A549 (cell line): ENCODE measurements around the gene EFS. TPM values are rescaled to one million over a fixed set of nuclear protein-coding genes. Genes with fewer than 3 reads are reported as not detected.

ENCODE experiments used
- ATAC-seq, 2 experiments: fragments of 200-7000 bp in 1 of 2; fragments of >200 bp in 1 of 2; cut with Nextera tagmentation in 1 of 2; cut with Tn5 transposase in 1 of 2; 3 replicates each; pipeline versions ENCODE4 v1.8.0 to v1.9.1; 2018 to 2020; ENCODE audit warnings: mild to moderate bottlenecking in 1 of 2, moderate library complexity in 1 of 2
- CTCF ChIA-PET: fragments of 300-600 bp; sonication (Branson Sonifier 250); formaldehyde crosslinking; extraction: SDS; loops from one replicate; lab custom pipeline; 2021; ENCODE audit warnings: antibody characterized with exemption, inconsistent platforms; lab: Yijun Ruan, JAX
- POLR2A ChIA-PET: fragments of 350-600 bp; formaldehyde crosslinking; extraction: SDS; loops from one replicate; lab custom pipeline; 2021; ENCODE audit warnings: antibody characterized with exemption, inconsistent platforms; lab: Yijun Ruan, JAX
- DNase-seq, 2 experiments: peaks; one replicate each; pipeline versions ENCODE4 v3.0.0 to v3.0.0-alpha.2; 2011 to 2016; ENCODE audit warnings: low read depth in 1 of 2, low spot score in 1 of 2
- FAIRE-seq: peaks from 2 replicates; lab custom pipeline; 2011; peaks lifted over from hg19 to GRCh38; lab: Jason Lieb, UNC
- H3K27ac ChIP-seq, 2 experiments: fragments of >200 bp; sonication (Bioruptor Twin); formaldehyde crosslinking; 3 replicates each; pipeline ENCODE4 v1.5.1; 2016 to 2017
- H3K4me1 ChIP-seq: fragments of >200 bp; sonication (Bioruptor Twin); formaldehyde crosslinking; 3 replicates; pipeline ENCODE4 v1.6.1; 2016
- H3K4me2 ChIP-seq: fragments of >200 bp; sonication (Bioruptor Twin); formaldehyde crosslinking; 3 replicates; pipeline ENCODE4 v1.6.1; 2016
- H3K4me3 ChIP-seq: fragments of >200 bp; sonication (Bioruptor Twin); formaldehyde crosslinking; 3 replicates; pipeline ENCODE4 v1.5.1; 2016
- H3K9me3 ChIP-seq: fragments of >200 bp; sonication (Bioruptor Twin); formaldehyde crosslinking; 3 replicates; pipeline ENCODE4 v1.6.1; 2016
- CBX2 ChIP-seq: fragments of 200-600 bp; sonication (generic); IDR thresholded peaks from 2 replicates; pipeline ENCODE4 v1.6.1; 2016; ENCODE audit warnings: low read depth, mild to moderate bottlenecking, borderline replicate concordance
- CEBPB ChIP-seq, 2 experiments: fragments of >200 bp in 1 of 2; sonication (Bioruptor Twin) in 1 of 2; formaldehyde crosslinking in 1 of 2; IDR thresholded peaks; 2 replicates each; pipeline ENCODE4 v1.6.1; 2012 to 2016
- CHD2 ChIP-seq: fragments of 150-350 bp; IDR thresholded peaks from 2 replicates; pipeline ENCODE4 v1.6.1; 2014; ENCODE audit warnings: low read length; ENCODE audit not compliant: partially characterized antibody
- CTCF ChIP-seq: fragments of >200 bp; sonication (Bioruptor Twin); formaldehyde crosslinking; IDR thresholded peaks from 3 replicates; pipeline ENCODE4 v1.5.1; 2016
- E2F6 ChIP-seq: IDR thresholded peaks from 2 replicates; pipeline ENCODE4 v1.6.1; 2012; ENCODE audit warnings: low read depth, borderline replicate concordance
- FOSB ChIP-seq: fragments of 250-450 bp; sonication (Bioruptor Pico); IDR thresholded peaks from 2 replicates; pipeline ENCODE4 v1.5.0; 2020; ENCODE audit warnings: mild to moderate bottlenecking, moderate library complexity
- FOSL2 ChIP-seq, 2 experiments: fragments of 450-650 bp in 1 of 2; fragments of >200 bp in 1 of 2; sonication (Bioruptor Twin) in 1 of 2; formaldehyde crosslinking; IDR thresholded peaks; 2 replicates each; pipeline versions ENCODE4 v1.5.0 to v1.6.1; 2016 to 2020; ENCODE audit warnings: mild to moderate bottlenecking in 1 of 2, moderate library complexity in 1 of 2
- HEYL ChIP-seq: fragments of 250-450 bp; sonication (Bioruptor Pico); IDR thresholded peaks from 2 replicates; pipeline ENCODE4 v1.8.0; 2021; ENCODE audit warnings: mild to moderate bottlenecking, moderate library complexity
- JUN ChIP-seq, 2 experiments: fragments of >200 bp; sonication (Bioruptor Twin); formaldehyde crosslinking; IDR thresholded peaks; 2 replicates in 1 of 2; 3 replicates in 1 of 2; pipeline ENCODE4 v1.6.1; 2016 to 2017
- KDM5A ChIP-seq: fragments of 200-600 bp; sonication (generic); IDR thresholded peaks from 2 replicates; pipeline ENCODE4 v1.6.1; 2016; ENCODE audit warnings: antibody characterized with exemption, mild to moderate bottlenecking
- MAX ChIP-seq: IDR thresholded peaks from 2 replicates; pipeline ENCODE4 v1.6.1; 2012
- MAZ ChIP-seq: fragments of 150-350 bp; IDR thresholded peaks from 2 replicates; pipeline ENCODE4 v1.6.1; 2014; ENCODE audit warnings: antibody characterized with exemption, low read depth, low read length, borderline replicate concordance
- NR3C1 ChIP-seq: fragments of >200 bp; sonication (Bioruptor Twin); formaldehyde crosslinking; IDR thresholded peaks from 3 replicates; pipeline ENCODE4 v1.6.1; 2017
- REST ChIP-seq: fragments of 200-600 bp; sonication (generic); IDR thresholded peaks from 2 replicates; pipeline ENCODE4 v1.6.1; 2016; ENCODE audit warnings: antibody characterized with exemption, mild to moderate bottlenecking, moderate library complexity
- RNF2 ChIP-seq: fragments of 200-600 bp; sonication (generic); IDR thresholded peaks from 2 replicates; pipeline ENCODE4 v1.6.1; 2016; ENCODE audit warnings: low read depth, mild to moderate bottlenecking, antibody characterized with exemption, moderate library complexity, borderline replicate concordance
- SREBF2 ChIP-seq: fragments of 450-650 bp; IDR thresholded peaks from 2 replicates; pipeline ENCODE4 v1.6.1; 2014; ENCODE audit warnings: mild to moderate bottlenecking, moderate library complexity
- TFCP2L1 ChIP-seq: fragments of 250-450 bp; sonication (Bioruptor Pico); IDR thresholded peaks from 2 replicates; pipeline ENCODE4 v1.5.0; 2021; ENCODE audit warnings: mild to moderate bottlenecking
- ZNF302 ChIP-seq: fragments of 250-450 bp; sonication (Bioruptor Pico); IDR thresholded peaks from 2 replicates; pipeline ENCODE4 v1.9.0; 2021; ENCODE audit warnings: inconsistent platforms, mild to moderate bottlenecking, moderate library complexity
- ZSCAN20 ChIP-seq: fragments of 250-450 bp; sonication (Bioruptor Pico); IDR thresholded peaks from 2 replicates; pipeline ENCODE4 v1.8.0; 2022; ENCODE audit warnings: mild to moderate bottlenecking, moderate library complexity
- WGBS: methylation state at CpG from one replicate; pipeline ENCODE4 v1.1.6; 2017; ENCODE audit errors: missing lambda C conversion rate; 5-methylcytosine and 5-hydroxymethylcytosine counted together
- polyA plus RNA-seq, 4 experiments: library from polyadenylated mRNA; depleted of rRNA in 3 of 4; stranded (reverse); fragments of >200 nt; fragmentation: RNase III in 1 of 4; extraction: RNeasy Plus Mini Kit Qiagen cat#74134 plus additional on column Dnase treatment in 1 of 4; gene quantifications; 2 replicates in 3 of 4; 3 replicates in 1 of 4; pipeline ENCODE4 v1.2.3, GENCODE V29; 2011 to 2017
- TF ChIP-seq, protein P1 (sequence below): fragments of 150-350 bp; IDR thresholded peaks from 2 replicates; pipeline ENCODE4 v1.6.1; 2014; ENCODE audit warnings: low read depth, mild to moderate bottlenecking, low read length

EFS gene
- polyA plus RNA-seq, 2 of the 4 experiments (the other 2 are of a cell fraction): not detected

GRCh38 chr14:23406725-23407355, 41.9 kb upstream of the EFS start:
- ATAC-seq (no peak), DNase-seq (no peak), FAIRE-seq (no peak)
- H3K4me3 ChIP-seq: no peak overlapping the region
- H3K27ac ChIP-seq: no peak overlapping the region
- ChIA-PET CTCF (interaction anchor here (0.7 kb wide), 1 partner anchor 11 kb away, joined by 3 read pairs; no protein-coding TSS in a partner anchor), POLR2A (no interaction called here)
- 44% methylated on average over 14 of the region's 15 CpGs for WGBS
- no peak overlapping the region for H3K4me2 ChIP-seq
- no peaks in the 10 kb centered on the region for H3K4me1 ChIP-seq
- TF ChIP-seq MAZ: no peak
- no peak for TF ChIP-seq SREBF2
- TF ChIP-seq CHD2: no peak
- no peak for TF ChIP-seq TFCP2L1 (CRISPR knock-in tag)
- TF ChIP-seq KDM5A: no peak
- TF ChIP-seq CEBPB (IDR thresholded peaks at IDR 0.05): no peak
- no peak for TF ChIP-seq ZSCAN20 (CRISPR knock-in tag)
- TF ChIP-seq FOSL2 (IDR thresholded peaks at IDR 0.05): no peak
- TF ChIP-seq FOSL2 (CRISPR knock-in tag; IDR thresholded peaks at IDR 0.05): no peak
- no peak for TF ChIP-seq ZNF302 (CRISPR knock-in tag)
- TF ChIP-seq E2F6: no peak
- TF ChIP-seq CTCF: no peak
- TF ChIP-seq FOSB (CRISPR knock-in tag): no peak
- TF ChIP-seq NR3C1: no peak
- TF ChIP-seq MAX: no peak
- no peak for TF ChIP-seq HEYL (CRISPR knock-in tag)
- no peak for TF ChIP-seq CBX2
- no peaks in the 10 kb centered on the region for H3K9me3 ChIP-seq

DNA sequence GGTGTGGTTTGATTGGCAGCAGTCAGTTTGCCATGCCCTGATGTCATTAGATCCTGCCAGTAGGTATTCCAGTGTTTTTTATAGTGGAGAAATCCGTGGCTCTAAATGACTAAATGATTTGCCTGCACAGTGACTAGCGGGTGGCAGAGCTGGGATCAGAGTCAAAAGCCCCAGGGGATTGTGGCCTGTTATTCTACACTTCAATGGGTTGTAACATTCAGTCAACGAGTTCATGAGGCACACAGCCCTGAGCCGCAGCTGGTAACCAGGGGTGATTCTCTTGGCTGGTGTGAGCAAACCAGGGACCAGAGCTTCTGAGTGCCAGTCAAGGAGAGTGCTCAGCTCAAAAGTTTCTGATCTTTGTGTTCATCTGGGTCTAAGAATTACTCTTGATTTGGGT, 41.3 kb upstream of the EFS start:
- 2% methylated on average over 4 of the region's 4 CpGs for WGBS
- Histone ChIP-seq H3K4me1 (no peaks in the 10 kb centered on the region), H3K9me3 (no peaks in the 10 kb centered on the region), H3K4me2 (no peak overlapping the region), H3K4me3 (no peak overlapping the region), H3K27ac (no peak overlapping the region)
- DNase-seq: no peak
- FAIRE-seq: no peak
- TF ChIP-seq, protein P1, sequence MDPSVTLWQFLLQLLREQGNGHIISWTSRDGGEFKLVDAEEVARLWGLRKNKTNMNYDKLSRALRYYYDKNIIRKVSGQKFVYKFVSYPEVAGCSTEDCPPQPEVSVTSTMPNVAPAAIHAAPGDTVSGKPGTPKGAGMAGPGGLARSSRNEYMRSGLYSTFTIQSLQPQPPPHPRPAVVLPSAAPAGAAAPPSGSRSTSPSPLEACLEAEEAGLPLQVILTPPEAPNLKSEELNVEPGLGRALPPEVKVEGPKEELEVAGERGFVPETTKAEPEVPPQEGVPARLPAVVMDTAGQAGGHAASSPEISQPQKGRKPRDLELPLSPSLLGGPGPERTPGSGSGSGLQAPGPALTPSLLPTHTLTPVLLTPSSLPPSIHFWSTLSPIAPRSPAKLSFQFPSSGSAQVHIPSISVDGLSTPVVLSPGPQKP: no peak
- no peak for TF ChIP-seq RNF2
- no peak for TF ChIP-seq SREBF2
- no peak for TF ChIP-seq JUN (IDR thresholded peaks at IDR 0.05)
- no peak for TF ChIP-seq REST
- POLR2A ChIA-PET: no interaction called here
- CTCF ChIA-PET: interaction anchor here (0.7 kb wide), 1 partner anchor 12 kb away, joined by 3 read pairs; no protein-coding TSS in a partner anchor
- no peak for ATAC-seq
